GM18520 (cell line): ENCODE data around the gene SCML2.
"Not testable (repeated sequence)": the region's sequence is repeated elsewhere in the genome, so short reads cannot be mapped to it uniquely, and the experiment has no call there.

ENCODE experiments used
- ATAC-seq: cut with Tn5 transposase; IDR thresholded peaks from one replicate; pipeline ENCODE4 v1.9.1; 2021; ENCODE audit not compliant: unreplicated experiment

Gene SCML2

GRCh38 chrX:18354369-18355223 lies at the start of gene SCML2:
TSS of gene SCML2 (minus strand) at chrX:18354688. CDS start at chrX:18334071, 20,617 bp downstream.
- no peak for ATAC-seq

- no peak for ATAC-seq
These were observed 47.3 kb upstream of the SCML2 start for GRCh38 chrX:18401848-18402213.

- ATAC-seq = no peak
These were observed 40.0 kb upstream of the SCML2 start for GRCh38 chrX:18394477-18394876.

- ATAC-seq = no peak
These were observed 36.6 kb upstream of the SCML2 start for GRCh38 chrX:18390941-18391538.

GRCh38 chrX:18389966-18390365 lies 35.5 kb upstream of the SCML2 start:
- ATAC-seq = no peak

GRCh38 chrX:18377796-18378195 lies 23.3 kb upstream of the SCML2 start:
- no peak for ATAC-seq

- not testable (repeated sequence) for ATAC-seq
These were observed 20.8 kb upstream of the SCML2 start for GRCh38 chrX:18375131-18375805.

GRCh38 chrX:18369096-18369495 lies 14.6 kb upstream of the SCML2 start:
- not testable (repeated sequence) for ATAC-seq

- no peak for ATAC-seq
These were observed 13.9 kb upstream of the SCML2 start for GRCh38 chrX:18368402-18368801.

GRCh38 chrX:18360867-18361266 lies 6.4 kb upstream of the SCML2 start:
- ATAC-seq = no peak

- no peak for ATAC-seq
These were observed 538 bp downstream of the SCML2 start for GRCh38 chrX:18353931-18354368.

- no peak for ATAC-seq
These were observed 2.7 kb downstream of the SCML2 start for GRCh38 chrX:18351784-18352183.

- ATAC-seq = no peak
These were observed 6.4 kb downstream of the SCML2 start for GRCh38 chrX:18348047-18348446.

GRCh38 chrX:18309401-18309800 lies 45.1 kb downstream of the SCML2 start:
- no peak for ATAC-seq

GRCh38 chrX:18297251-18297650 lies 57.2 kb downstream of the SCML2 start:
- ATAC-seq = no peak

- ATAC-seq = no peak
These were observed 59.6 kb downstream of the SCML2 start for GRCh38 chrX:18294893-18295292.

- no peak for ATAC-seq
These were observed 63.4 kb downstream of the SCML2 start for GRCh38 chrX:18291006-18291545.

GRCh38 chrX:18290200-18290599 lies 64.3 kb downstream of the SCML2 start:
- ATAC-seq = no peak

GRCh38 chrX:18288716-18289115 lies 65.8 kb downstream of the SCML2 start:
- no peak for ATAC-seq

- no peak for ATAC-seq
These were observed 68.1 kb downstream of the SCML2 start for GRCh38 chrX:18286322-18286831.

- no peak for ATAC-seq
These were observed 76.0 kb downstream of the SCML2 start for GRCh38 chrX:18278449-18278848.
